H1 (cell line): ENCODE measurements around the gene CTDSP1. TPM values are rescaled to one million over a fixed set of nuclear protein-coding genes. Genes with fewer than 3 reads are reported as not detected.

Source experiments
- CTCF ChIA-PET: fragments of 300-600 bp; sonication (Branson Sonifier 250); formaldehyde crosslinking; loops from one replicate; lab custom pipeline; 2021; ENCODE audit not compliant: partially characterized antibody; lab: Charles Lee
- POLR2A ChIA-PET: fragments of 300-600 bp; sonication (Branson Sonifier 250); formaldehyde crosslinking; loops from one replicate; lab custom pipeline; 2021; ENCODE audit warnings: inconsistent platforms; ENCODE audit not compliant: partially characterized antibody; lab: Charles Lee
- DNase-seq, 2 experiments: peaks; one replicate each; pipeline versions ENCODE4 v3.0.0 to v3.0.0-alpha.2; 2010 to 2022; ENCODE audit warnings: low spot score in 2 of 2, low read depth in 1 of 2, mixed read lengths in 1 of 2
- FAIRE-seq: peaks from 2 replicates; lab custom pipeline; 2011; peaks lifted over from hg19 to GRCh38; lab: Jason Lieb, UNC
- H2AFZ ChIP-seq: 2 replicates; pipeline ENCODE4 v1.8.1; 2012; ENCODE audit warnings: low read length, inconsistent platforms
- H2AK5ac ChIP-seq: 2 replicates; pipeline ENCODE4 v1.6.1; 2013; ENCODE audit warnings: low read depth, low read length
- H2BK120ac ChIP-seq: replicated peaks from 2 replicates; pipeline ENCODE3; 2013; ENCODE audit warnings: low read depth, low read length, inconsistent platforms
- H2BK12ac ChIP-seq: 2 replicates; pipeline ENCODE4 v1.6.1; 2013; ENCODE audit warnings: low read depth, low read length
- H2BK15ac ChIP-seq: 2 replicates; pipeline ENCODE4 v1.6.1; 2013; ENCODE audit warnings: low read length
- H2BK20ac ChIP-seq: 2 replicates; pipeline ENCODE4 v1.6.1; 2013; ENCODE audit warnings: low read length
- H2BK5ac ChIP-seq: 2 replicates; pipeline ENCODE4 v1.6.1; 2013; ENCODE audit warnings: low read depth, low read length
- H3K14ac ChIP-seq: 2 replicates; pipeline ENCODE4 v1.6.1; 2013; ENCODE audit warnings: inconsistent platforms; ENCODE audit not compliant: insufficient read length
- H3K18ac ChIP-seq: 2 replicates; pipeline ENCODE4 v1.6.1; 2013; ENCODE audit warnings: low read length; ENCODE audit errors: extremely low read depth
- H3K23ac ChIP-seq: 2 replicates; pipeline ENCODE4 v1.6.1; 2013; ENCODE audit warnings: inconsistent platforms; ENCODE audit not compliant: insufficient read length
- H3K23me2 ChIP-seq: 2 replicates; pipeline ENCODE4 v1.6.1; 2013; ENCODE audit warnings: low read depth, low read length
- H3K27ac ChIP-seq: 2 replicates; pipeline ENCODE4 v1.6.1; 2011; ENCODE audit warnings: low read depth, low read length, inconsistent platforms
- H3K27me3 ChIP-seq, 4 experiments: replicated peaks in 1 of 4; 1 replicate in 1 of 4; 2 replicates in 3 of 4; pipeline versions ENCODE4 v1.6.1 to v1.8.1; 2011 to 2013; ENCODE audit warnings: low read length in 3 of 4, mild to moderate bottlenecking in 3 of 4, inconsistent platforms in 2 of 4, mixed read lengths in 2 of 4, moderate library complexity in 1 of 4; ENCODE audit not compliant: control insufficient read depth in 3 of 4, insufficient read depth in 3 of 4; ENCODE audit errors: extremely low read depth in 1 of 4
- H3K36me3 ChIP-seq, 4 experiments: 2 replicates each; pipeline versions ENCODE4 v1.6.1 to v1.8.1; 2011 to 2013; ENCODE audit warnings: mild to moderate bottlenecking in 4 of 4, low read length in 3 of 4, moderate library complexity in 2 of 4, control low read depth in 1 of 4, inconsistent platforms in 1 of 4; ENCODE audit not compliant: insufficient read depth in 4 of 4, control insufficient read depth in 2 of 4
- H3K4ac ChIP-seq: replicated peaks from 2 replicates; pipeline ENCODE3; 2013; ENCODE audit warnings: low read length, low read depth, mixed read lengths, inconsistent platforms; ENCODE audit not compliant: insufficient read length
- H3K4me1 ChIP-seq, 4 experiments: replicated peaks in 1 of 4; 1 replicate in 1 of 4; 2 replicates in 3 of 4; pipeline versions ENCODE4 v1.6.1 to v1.8.1; 2011 to 2013; ENCODE audit warnings: low read length in 3 of 4, inconsistent platforms in 2 of 4, mixed read lengths in 1 of 4; ENCODE audit not compliant: insufficient read depth in 4 of 4, control insufficient read depth in 3 of 4
- H3K4me2 ChIP-seq, 2 experiments: 2 replicates each; pipeline versions ENCODE4 v1.6.1 to v1.8.1; 2011 to 2013; ENCODE audit warnings: low read depth in 2 of 2, low read length in 2 of 2, control low read depth in 1 of 2, inconsistent platforms in 1 of 2, mild to moderate bottlenecking in 1 of 2; ENCODE audit not compliant: insufficient read depth in 1 of 2
- H3K4me3 ChIP-seq, 4 experiments: fragments of 200-600, 300-600 bp in 1 of 4; sonication (generic), shearing (Covaris generic), sonication (Bioruptor Twin) in 1 of 4; 2 replicates each; pipeline versions ENCODE4 v1.5.1 to v1.8.1; 2011 to 2016; ENCODE audit warnings: low read length in 4 of 4, low read depth in 3 of 4, control low read depth in 2 of 4, inconsistent platforms in 2 of 4, mild to moderate bottlenecking in 2 of 4, mixed read lengths in 1 of 4, moderate library complexity in 1 of 4; ENCODE audit not compliant: insufficient read depth in 2 of 4; ENCODE audit errors: extremely low read depth in 1 of 4
- H3K56ac ChIP-seq: replicated peaks from 2 replicates; pipeline ENCODE3; 2013; ENCODE audit warnings: low read depth, mild to moderate bottlenecking, mixed read lengths, low read length, inconsistent platforms; ENCODE audit not compliant: insufficient read length
- H3K79me1 ChIP-seq: 2 replicates; pipeline ENCODE4 v1.6.1; 2013; ENCODE audit warnings: low read depth, low read length, control low read depth
- H3K79me2 ChIP-seq, 2 experiments: 2 replicates each; pipeline versions ENCODE4 v1.6.1 to v1.8.1; 2012 to 2013; ENCODE audit warnings: low read length in 2 of 2, mild to moderate bottlenecking in 2 of 2, inconsistent platforms in 1 of 2; ENCODE audit not compliant: insufficient read depth in 2 of 2, control insufficient read depth in 1 of 2
- H3K9ac ChIP-seq, 4 experiments: replicated peaks in 1 of 4; 1 replicate in 1 of 4; 2 replicates in 3 of 4; pipeline versions ENCODE4 v1.6.1 to v1.8.1; 2011 to 2013; ENCODE audit warnings: low read depth in 3 of 4, low read length in 3 of 4, control low read depth in 2 of 4, mild to moderate bottlenecking in 2 of 4, moderate library complexity in 2 of 4, inconsistent platforms in 1 of 4; ENCODE audit errors: extremely low read depth in 1 of 4
- H3K9me3 ChIP-seq, 2 experiments: 2 replicates each; pipeline versions ENCODE4 v1.6.1 to v1.8.1; 2012 to 2013; ENCODE audit warnings: mild to moderate bottlenecking in 2 of 2, moderate library complexity in 2 of 2, control low read depth in 1 of 2, inconsistent platforms in 1 of 2, low read depth in 1 of 2, low read length in 1 of 2, mixed read lengths in 1 of 2; ENCODE audit not compliant: insufficient read depth in 2 of 2
- H4K20me1 ChIP-seq, 2 experiments: replicated peaks in 1 of 2; 2 replicates each; pipeline versions ENCODE3 to v1.8.1; 2011 to 2013; ENCODE audit warnings: inconsistent platforms in 2 of 2, low read length in 2 of 2, mild to moderate bottlenecking in 1 of 2; ENCODE audit not compliant: insufficient read depth in 2 of 2, control insufficient read depth in 1 of 2
- H4K5ac ChIP-seq: 2 replicates; pipeline ENCODE4 v1.6.1; 2013; ENCODE audit warnings: low read length, low read depth, mixed read lengths, inconsistent platforms; ENCODE audit not compliant: insufficient read length
- H4K8ac ChIP-seq: 2 replicates; pipeline ENCODE4 v1.8.0; 2013; ENCODE audit warnings: mild to moderate bottlenecking, moderate library complexity, low read length, inconsistent platforms; ENCODE audit not compliant: insufficient read depth; ENCODE audit errors: extremely low read depth
- H4K91ac ChIP-seq: replicated peaks from 2 replicates; pipeline ENCODE3; 2013; ENCODE audit warnings: low read length, mixed read lengths, inconsistent platforms; ENCODE audit not compliant: insufficient read length
- ASH2L ChIP-seq: fragments of 200-600, 300-600 bp; sonication (generic); IDR thresholded peaks from one replicate; pipeline ENCODE4 v1.7.1; 2017; ENCODE audit warnings: low read length
- BCL11A ChIP-seq, 2 experiments: IDR thresholded peaks; one replicate each; pipeline ENCODE4 v1.6.1; 2011; ENCODE audit warnings: low read depth in 2 of 2, low read length in 2 of 2, mild to moderate bottlenecking in 2 of 2
- CHD1 ChIP-seq: IDR thresholded peaks from 2 replicates; pipeline ENCODE4 v1.6.1; 2012; ENCODE audit warnings: low read depth, low read length, improper control_type of control experiment
- CTBP2 ChIP-seq: IDR thresholded peaks from 2 replicates; pipeline ENCODE4 v1.7.0; 2011; ENCODE audit warnings: borderline replicate concordance, mild to moderate bottlenecking, moderate library complexity, mixed read lengths, low read length; ENCODE audit not compliant: insufficient read depth, insufficient read length
- EZH2 ChIP-seq: fragments of 200-600 bp; sonication (generic); IDR thresholded peaks from 2 replicates; pipeline ENCODE4 v1.7.1; 2012; ENCODE audit warnings: low read depth, mild to moderate bottlenecking, moderate library complexity, low read length, inconsistent platforms; ENCODE audit not compliant: severe bottlenecking
- FOSL1 ChIP-seq: IDR thresholded peaks from 2 replicates; pipeline ENCODE4 v1.6.1; 2011; ENCODE audit warnings: mild to moderate bottlenecking, low read depth, low read length, moderate library complexity; ENCODE audit not compliant: insufficient read depth
- POLR2AphosphoS5 ChIP-seq: IDR thresholded peaks from 2 replicates; pipeline ENCODE4 v1.6.1; 2011; ENCODE audit warnings: low read depth, low read length
- POU5F1 ChIP-seq: IDR thresholded peaks from 2 replicates; pipeline ENCODE4 v1.6.1; 2011; ENCODE audit warnings: low read depth, mild to moderate bottlenecking, low read length, moderate library complexity
- SAP30 ChIP-seq: fragments of 300-600 bp; sonication (generic); IDR thresholded peaks from 2 replicates; pipeline ENCODE4 v1.7.1; 2012; ENCODE audit warnings: low read length, moderate library complexity, mild to moderate bottlenecking, inconsistent platforms; ENCODE audit not compliant: insufficient read depth, insufficient replicate concordance
- WGBS, 2 experiments: shearing (Covaris generic) in 1 of 2; methylation state at CpG; one replicate each; pipeline versions ENCODE4 v1.1.6 to v1.1.7; 2013 to 2015; ENCODE audit warnings: low lambda C conversion rate in 2 of 2, mixed read lengths in 2 of 2, inconsistent platforms in 1 of 2, low coverage in 1 of 2, missing lambda C conversion rate in 1 of 2; ENCODE audit not compliant: insufficient replicate concordance in 2 of 2, insufficient coverage in 1 of 2, insufficient read length in 1 of 2; ENCODE audit errors: extremely low coverage in 1 of 2, missing lambda C conversion rate in 1 of 2; 5-methylcytosine and 5-hydroxymethylcytosine counted together
- polyA plus RNA-seq, 7 experiments: library from polyadenylated mRNA; depleted of rRNA in 3 of 7; stranded (reverse) in 5 of 7; unstranded in 2 of 7; fragments of >200 nt in 5 of 7; fragments of 200-250 nt in 2 of 7; gene quantifications; 1 replicate in 5 of 7; 2 replicates in 1 of 7; 4 replicates in 1 of 7; pipeline versions ENCODE4 v1.2.1 to v1.2.3, GENCODE V29; 2011 to 2013; ENCODE audit warnings: missing spikeins in 2 of 7, mixed read lengths in 2 of 7
- total RNA-seq: library from RNA; stranded (reverse); fragmentation: NEBNext Ultra II Directional; extraction: Animal tissue kit (Norgen Biotek cat#: 25700); gene quantifications from 2 replicates; pipeline ENCODE4 v1.2.1, GENCODE V29; 2021

The CTDSP1 gene
- total and polyA plus RNA-seq, 2 of the 8 experiments (the other 6 are each of a cell fraction or from before 2014, with no cell fraction given): 20.3 to 35.2 TPM

DNA sequence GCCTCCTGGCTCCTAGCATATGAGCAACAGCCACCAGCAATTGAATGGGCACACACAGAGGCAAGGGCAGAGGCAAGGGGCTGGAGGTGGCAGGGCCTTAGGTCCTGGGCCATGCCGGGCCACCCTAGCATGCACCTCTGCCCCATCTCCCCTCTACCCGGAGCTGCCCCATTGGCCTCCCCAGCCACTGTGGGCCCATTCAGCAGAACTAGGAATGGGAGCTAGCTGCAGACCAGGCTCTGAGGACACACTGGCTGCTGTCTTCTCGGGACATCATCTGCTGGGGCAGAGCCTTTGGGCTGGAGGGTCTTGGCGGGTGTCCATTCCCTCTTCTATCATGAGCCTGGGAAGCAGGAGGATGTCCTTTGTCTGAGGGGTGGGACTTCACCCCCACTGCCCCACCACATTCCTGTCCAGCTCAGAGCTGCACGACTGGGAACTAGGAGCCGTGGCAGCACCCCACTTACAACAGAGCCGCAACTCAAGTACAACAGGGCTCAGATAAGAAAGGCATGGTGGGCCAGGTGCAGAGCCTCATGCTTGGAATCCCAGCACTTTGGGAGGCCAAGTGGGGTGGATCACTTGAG lies 20.1 kb downstream of the CTDSP1 start:
- Histone ChIP-seq H3K9ac (no peak overlapping the region; a peak in 1 of 7 replicates), H2BK15ac (no peak overlapping the region; the same call in 1 of the 2 replicates), H4K91ac (peak overlapping the region; percentile 34), H3K9me3 (no peaks in the 10 kb centered on the region), H4K20me1 (no peaks in the 10 kb centered on the region), H3K4me1 (peaks cover 0 to 10% (median 2%) of the 10 kb centered on the region in 4 experiments; a peak in 2 of 7 replicates), H2BK120ac (no peak overlapping the region), H3K23me2 (no peaks in the 10 kb centered on the region), H3K23ac (no peak overlapping the region), H3K4me3 (no peak overlapping the region), H2AFZ (no peak overlapping the region; the same call in 1 of the 2 replicates), H3K27ac (no peak overlapping the region), H2BK12ac (no peak overlapping the region), H3K79me2 (no peaks in the 10 kb centered on the region), H3K4ac (peak overlapping the region; percentile 13), H3K27me3 (no peaks in the 10 kb centered on the region), H3K4me2 (no peak overlapping the region), H3K14ac (no peak overlapping the region), H2AK5ac (no peak overlapping the region), H2BK20ac (no peak overlapping the region), H3K56ac (no peak overlapping the region), H4K8ac (0 out of 2 replicates have a peak overlapping the region, but pooled peaks have one; percentile 20), H2BK5ac (no peak overlapping the region), H3K79me1 (no peaks in the 10 kb centered on the region; the same call in 1 of the 2 replicates), H4K5ac (no peak overlapping the region), H3K36me3 (no peaks in the 10 kb centered on the region), H3K18ac (no peak overlapping the region)
- ChIA-PET POLR2A (interaction anchor here (1.0 to 1.8 kb wide), 2 partner anchors 8 to 13 kb away, joined by 4 to 7 read pairs; no protein-coding TSS in a partner anchor), CTCF (interaction anchor here (1.0 kb wide), 1 partner anchor 8 kb away, joined by 3 read pairs; no protein-coding TSS in a partner anchor)
- FAIRE-seq: no peak
- no peak for DNase-seq
- WGBS, 2 experiments: 94% methylated on average over 7 of the region's 7 CpGs; no CpG with 5 or more reads in 1 of the 2 experiments
- TF ChIP-seq FOSL1: no peak
- no peak for TF ChIP-seq CTBP2
- no peak for TF ChIP-seq EZH2
- TF ChIP-seq ASH2L: no peak
- no peak for TF ChIP-seq BCL11A (IDR thresholded peaks at IDR 0.05; ENCODE audit: low read depth in 2 of 2, low read length in 2 of 2)
- no peak for TF ChIP-seq POU5F1
- no peak for TF ChIP-seq CHD1
- TF ChIP-seq POLR2AphosphoS5: no peak
- TF ChIP-seq SAP30: no peak
